PFSK-1 (cell line): ENCODE data around the gene SYCP2.

Source experiments
- FOXP2 ChIP-seq: optimal IDR thresholded peaks from 2 replicates; pipeline ENCODE3; 2011; ENCODE audit warnings: borderline replicate concordance, control low read depth, inconsistent platforms; ENCODE audit not compliant: insufficient read depth; ENCODE audit errors: extremely low read length, extremely low read depth
- POLR2AphosphoS5 ChIP-seq: IDR thresholded peaks from 2 replicates; pipeline ENCODE4 v1.6.1; 2012; ENCODE audit warnings: low read depth, mild to moderate bottlenecking, control low read depth, low read length, moderate library complexity
- SIN3A ChIP-seq: IDR thresholded peaks from 2 replicates; pipeline ENCODE4 v1.6.1; 2012; ENCODE audit warnings: mild to moderate bottlenecking, low read length, moderate library complexity, borderline replicate concordance; ENCODE audit not compliant: insufficient read depth
- TAF1 ChIP-seq: IDR thresholded peaks from 2 replicates; pipeline ENCODE4 v1.6.1; 2012; ENCODE audit warnings: low read length, control low read depth, borderline replicate concordance; ENCODE audit not compliant: insufficient read depth
- TF ChIP-seq, protein P1 (sequence below), 2 experiments: IDR thresholded peaks; 2 replicates each; pipeline versions ENCODE4 v1.6.1 to v1.8.0; 2011 to 2012; ENCODE audit warnings: low read depth in 2 of 2, low read length in 2 of 2, control low read depth in 1 of 2, inconsistent platforms in 1 of 2, mild to moderate bottlenecking in 1 of 2, moderate library complexity in 1 of 2; ENCODE audit not compliant: insufficient read depth in 1 of 2

Gene SYCP2

DNA sequence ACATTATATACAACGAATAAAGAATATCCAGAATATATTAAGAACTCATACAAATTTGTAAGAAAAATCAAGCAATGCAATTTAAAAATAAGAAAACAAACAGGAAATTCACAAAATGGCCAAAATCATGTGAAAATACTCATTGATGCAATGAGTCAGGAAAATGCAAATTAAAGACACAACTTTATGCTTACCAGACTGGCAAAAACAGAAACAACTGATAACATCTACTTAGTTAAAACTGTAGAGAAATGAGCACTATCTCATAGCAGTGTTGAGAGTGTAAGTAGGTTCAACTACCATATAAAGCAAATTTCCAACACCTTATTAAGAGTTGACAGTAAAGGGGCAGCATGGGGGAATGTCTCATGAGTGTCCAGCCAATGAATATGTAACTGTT is 62.3 kb downstream of the SYCP2 start:
- TF ChIP-seq POLR2AphosphoS5 = no peak
- no peak for TF ChIP-seq SIN3A
- TF ChIP-seq, protein P1, sequence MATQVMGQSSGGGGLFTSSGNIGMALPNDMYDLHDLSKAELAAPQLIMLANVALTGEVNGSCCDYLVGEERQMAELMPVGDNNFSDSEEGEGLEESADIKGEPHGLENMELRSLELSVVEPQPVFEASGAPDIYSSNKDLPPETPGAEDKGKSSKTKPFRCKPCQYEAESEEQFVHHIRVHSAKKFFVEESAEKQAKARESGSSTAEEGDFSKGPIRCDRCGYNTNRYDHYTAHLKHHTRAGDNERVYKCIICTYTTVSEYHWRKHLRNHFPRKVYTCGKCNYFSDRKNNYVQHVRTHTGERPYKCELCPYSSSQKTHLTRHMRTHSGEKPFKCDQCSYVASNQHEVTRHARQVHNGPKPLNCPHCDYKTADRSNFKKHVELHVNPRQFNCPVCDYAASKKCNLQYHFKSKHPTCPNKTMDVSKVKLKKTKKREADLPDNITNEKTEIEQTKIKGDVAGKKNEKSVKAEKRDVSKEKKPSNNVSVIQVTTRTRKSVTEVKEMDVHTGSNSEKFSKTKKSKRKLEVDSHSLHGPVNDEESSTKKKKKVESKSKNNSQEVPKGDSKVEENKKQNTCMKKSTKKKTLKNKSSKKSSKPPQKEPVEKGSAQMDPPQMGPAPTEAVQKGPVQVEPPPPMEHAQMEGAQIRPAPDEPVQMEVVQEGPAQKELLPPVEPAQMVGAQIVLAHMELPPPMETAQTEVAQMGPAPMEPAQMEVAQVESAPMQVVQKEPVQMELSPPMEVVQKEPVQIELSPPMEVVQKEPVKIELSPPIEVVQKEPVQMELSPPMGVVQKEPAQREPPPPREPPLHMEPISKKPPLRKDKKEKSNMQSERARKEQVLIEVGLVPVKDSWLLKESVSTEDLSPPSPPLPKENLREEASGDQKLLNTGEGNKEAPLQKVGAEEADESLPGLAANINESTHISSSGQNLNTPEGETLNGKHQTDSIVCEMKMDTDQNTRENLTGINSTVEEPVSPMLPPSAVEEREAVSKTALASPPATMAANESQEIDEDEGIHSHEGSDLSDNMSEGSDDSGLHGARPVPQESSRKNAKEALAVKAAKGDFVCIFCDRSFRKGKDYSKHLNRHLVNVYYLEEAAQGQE (IDR thresholded peaks at IDR 0.05; ENCODE audit: insufficient read depth in 1 of 2, low read depth in 2 of 2, low read length in 2 of 2) = no peak
- no peak for TF ChIP-seq TAF1
- no peak for TF ChIP-seq FOXP2

DNA sequence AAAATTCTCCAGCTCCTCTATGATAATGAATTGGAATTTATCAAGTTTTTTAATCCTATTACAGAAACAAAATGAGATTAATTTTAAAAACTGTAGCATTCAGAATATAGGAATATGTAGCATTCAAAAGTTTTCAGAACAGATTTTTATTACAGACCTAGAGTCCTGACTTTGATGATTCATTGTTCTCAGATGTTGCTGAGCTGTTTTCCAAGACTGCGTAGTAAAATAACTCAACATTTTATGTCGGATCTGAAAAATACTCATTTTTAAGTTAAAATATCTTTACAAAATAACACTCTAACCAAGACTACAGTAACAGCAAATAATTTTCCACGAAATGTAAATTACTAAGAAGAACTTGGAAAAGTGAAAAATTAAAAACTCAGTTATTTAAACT is 67.1 kb downstream of the SYCP2 start:
- TF ChIP-seq SIN3A (no peak), POLR2AphosphoS5 (no peak), FOXP2 (no peak), TAF1 (no peak)
- TF ChIP-seq, protein P1 (IDR thresholded peaks at IDR 0.05; ENCODE audit: insufficient read depth in 1 of 2, low read depth in 2 of 2, low read length in 2 of 2) = no peak

DNA sequence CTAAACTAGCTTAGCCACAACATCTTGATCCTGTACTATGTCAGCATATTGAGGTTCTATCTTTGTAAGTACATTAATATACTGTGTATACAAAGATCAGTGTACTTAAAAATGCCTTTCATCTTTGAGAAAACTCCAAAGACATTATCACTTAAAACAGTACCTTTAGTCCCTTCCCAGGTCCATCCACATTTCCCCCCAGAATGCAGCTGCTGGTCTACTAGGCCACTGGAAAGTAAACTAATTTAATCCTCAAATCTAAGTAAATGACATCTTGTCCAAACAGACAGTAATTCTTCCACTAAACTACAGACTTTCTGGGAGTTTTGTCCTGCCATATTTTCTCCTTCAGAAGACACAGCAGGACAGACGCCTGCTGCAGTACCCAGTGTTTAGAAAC is 68.7 kb downstream of the SYCP2 start:
- TF ChIP-seq SIN3A = no peak
- TF ChIP-seq, protein P1 (IDR thresholded peaks at IDR 0.05; ENCODE audit: insufficient read depth in 1 of 2, low read depth in 2 of 2, low read length in 2 of 2) = no peak
- TF ChIP-seq POLR2AphosphoS5 = no peak
- no peak for TF ChIP-seq FOXP2
- no peak for TF ChIP-seq TAF1

DNA sequence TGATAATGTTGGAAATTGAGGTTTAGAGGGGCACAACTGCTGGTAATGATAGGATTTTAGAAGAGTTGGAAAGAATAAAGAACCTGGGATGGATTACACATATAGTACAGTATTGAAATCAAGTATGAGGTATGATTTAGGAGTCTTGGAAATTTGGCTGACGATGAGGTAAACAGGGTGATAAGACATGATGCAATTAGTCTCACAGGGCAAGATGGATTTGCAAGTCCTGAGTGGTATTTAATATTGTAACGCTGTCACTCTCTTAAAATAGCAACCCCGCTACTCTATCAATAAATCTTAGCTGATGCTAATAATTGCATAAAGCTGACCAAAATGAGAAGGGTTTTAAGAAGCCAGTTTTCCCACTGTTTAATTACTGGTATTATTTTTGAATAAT is 70.4 kb downstream of the SYCP2 start:
- TF ChIP-seq FOXP2 (no peak), SIN3A (no peak), TAF1 (no peak), POLR2AphosphoS5 (no peak)
- TF ChIP-seq, protein P1 (IDR thresholded peaks at IDR 0.05; ENCODE audit: insufficient read depth in 1 of 2, low read depth in 2 of 2, low read length in 2 of 2) = no peak

GRCh38 chr20:59861401-59861800 is 72.0 kb downstream of the SYCP2 start:
- TF ChIP-seq SIN3A (no peak), FOXP2 (no peak), TAF1 (no peak), POLR2AphosphoS5 (no peak)
- TF ChIP-seq, protein P1 (IDR thresholded peaks at IDR 0.05; ENCODE audit: insufficient read depth in 1 of 2, low read depth in 2 of 2, low read length in 2 of 2) = no peak
